Embryonic facial prominence (tissue), 1 donor: ENCODE data around the gene SSH2.
A peak's percentile ranks its signal among the peaks of the same experiment; 100 is the strongest.

Experiments used
- DNase-seq: peaks from one replicate; pipeline ENCODE4 v3.0.0-alpha.2; 2016; ENCODE audit errors: extremely low spot score

The SSH2 gene

DNA sequence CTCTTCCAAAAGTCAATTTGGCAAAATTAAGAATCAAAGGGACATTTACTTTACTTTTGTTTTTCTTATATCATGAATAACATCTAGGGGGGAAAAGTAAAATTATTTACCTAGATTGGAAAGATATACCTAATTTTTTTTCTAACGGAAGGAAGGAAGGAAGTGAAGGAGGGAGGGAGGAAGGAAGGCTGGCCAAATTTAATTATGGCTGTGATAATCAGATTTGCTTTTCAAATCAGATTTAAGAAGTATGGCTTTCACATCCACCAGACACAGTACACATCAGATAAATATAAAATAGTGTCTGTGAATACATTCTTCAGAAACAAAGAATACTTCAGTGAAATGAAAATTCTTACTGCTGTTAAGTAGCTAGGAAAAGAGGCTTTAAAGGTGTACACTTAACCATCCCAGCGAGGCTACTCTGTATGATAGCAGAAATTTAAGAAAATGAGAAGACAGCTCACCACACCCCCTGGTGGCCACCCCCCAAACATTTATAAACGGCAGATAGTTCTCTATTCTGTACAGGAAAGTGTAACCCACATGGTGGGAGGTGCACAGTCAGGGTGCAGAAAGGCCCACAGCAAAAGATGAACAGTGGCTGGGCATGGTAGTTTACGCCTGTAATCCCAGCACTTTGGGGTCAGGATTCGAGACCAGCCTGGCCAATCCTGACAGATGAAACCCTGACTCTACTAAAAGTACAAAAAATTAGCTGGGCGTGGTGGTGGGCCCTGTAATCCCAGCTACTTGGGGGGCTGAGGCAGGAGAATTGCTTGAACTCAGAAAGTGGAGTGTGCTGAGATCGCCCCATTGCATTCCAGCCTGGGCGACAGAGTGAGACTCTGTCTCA, 150.8 kb downstream of the SSH2 start:
- DNase-seq = no peak

DNA sequence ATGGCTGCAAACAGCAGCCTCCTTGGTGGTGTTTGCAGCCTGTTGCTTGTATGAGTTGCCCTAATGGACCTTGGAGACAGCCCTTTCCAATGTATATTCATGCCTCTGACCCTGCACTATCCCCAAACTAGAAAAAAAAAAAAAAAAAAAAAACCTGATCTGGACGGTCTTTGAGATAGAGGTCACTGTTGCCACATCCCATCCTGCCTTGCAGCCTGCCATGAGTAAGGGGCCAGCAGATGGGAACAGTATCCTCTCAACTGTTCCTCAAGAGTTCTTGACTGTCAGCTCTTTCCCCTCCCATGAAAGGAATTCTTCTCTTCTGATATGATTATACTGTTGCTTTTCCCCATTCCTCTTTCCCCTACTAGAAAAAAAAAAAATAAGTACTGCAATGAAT, 152.4 kb downstream of the SSH2 start:
- DNase-seq = no peak

DNA sequence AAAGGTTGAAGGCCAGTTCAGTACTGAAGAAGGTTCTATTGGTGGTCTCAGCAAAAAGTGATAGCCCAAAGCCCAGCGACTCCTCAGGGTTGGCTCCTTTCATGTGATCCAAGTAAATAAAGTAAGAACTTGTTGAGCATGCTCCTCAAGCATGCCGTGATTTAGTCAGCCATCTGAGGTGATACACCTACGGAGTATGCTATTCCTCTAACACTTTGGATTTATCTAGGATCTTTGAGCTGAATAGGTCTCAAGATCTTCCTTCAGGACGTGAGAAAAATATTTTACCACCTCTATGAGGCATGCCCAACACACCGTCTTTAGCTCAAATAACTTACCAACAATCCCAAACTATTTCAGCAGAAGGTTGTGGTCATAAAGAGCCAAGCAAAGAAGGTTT, 154.0 kb downstream of the SSH2 start:
- no peak for DNase-seq

DNA sequence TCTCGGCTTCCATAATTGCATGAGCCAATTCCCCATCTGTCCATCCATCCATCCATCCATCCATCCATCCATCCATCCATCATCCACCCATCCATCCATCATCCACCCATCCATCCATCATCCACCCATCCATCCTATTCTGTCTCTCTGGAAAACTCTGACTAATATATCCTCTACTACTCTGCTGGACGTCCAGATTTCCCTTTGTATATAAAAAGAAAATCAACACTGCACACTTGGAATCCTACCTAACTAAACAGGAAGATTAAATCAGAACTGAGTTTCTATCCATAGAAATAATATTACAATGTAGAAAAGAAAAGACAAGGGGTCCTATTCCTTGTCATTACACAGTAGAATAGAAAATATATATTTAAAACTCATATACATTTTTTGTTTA, 157.0 kb downstream of the SSH2 start:
- DNase-seq = no peak

DNA sequence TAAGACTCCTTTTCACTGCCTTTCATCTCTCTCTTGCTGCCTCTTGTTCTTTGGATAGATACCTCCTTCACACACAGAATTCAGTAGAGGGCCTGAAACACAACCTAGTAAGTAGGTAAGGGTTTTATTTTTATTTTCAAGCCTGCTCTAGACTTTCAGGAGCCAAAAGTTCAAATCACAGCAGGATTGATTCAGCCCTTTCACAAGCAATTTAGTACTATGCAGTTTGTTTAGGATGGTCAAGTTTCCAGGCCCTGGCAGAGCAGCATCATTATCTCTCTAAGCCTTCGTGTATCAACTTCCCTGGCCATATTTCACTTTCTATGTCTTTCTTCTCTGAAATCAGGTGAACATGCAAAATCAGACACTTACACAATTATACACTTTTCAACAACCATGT, 158.5 kb downstream of the SSH2 start:
- no peak for DNase-seq

DNA sequence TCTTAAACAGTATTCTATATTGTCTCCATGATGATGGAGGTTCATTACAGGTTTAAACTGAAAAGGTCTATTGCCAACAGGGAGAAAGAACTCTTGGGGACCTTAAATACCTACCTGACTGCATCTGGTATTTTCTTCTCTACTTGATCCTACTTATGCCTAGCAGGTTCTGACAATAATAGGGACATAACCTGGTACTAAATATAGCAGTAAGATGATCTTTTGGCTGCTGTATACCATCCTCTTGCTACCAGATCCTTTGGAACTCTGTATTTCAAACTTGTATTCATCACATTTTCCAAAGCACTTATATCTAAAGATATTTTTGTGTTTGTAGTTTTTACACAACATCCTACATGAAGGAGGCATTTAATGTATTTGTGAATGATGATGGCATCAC, 160.8 kb downstream of the SSH2 start:
- no peak for DNase-seq

DNA sequence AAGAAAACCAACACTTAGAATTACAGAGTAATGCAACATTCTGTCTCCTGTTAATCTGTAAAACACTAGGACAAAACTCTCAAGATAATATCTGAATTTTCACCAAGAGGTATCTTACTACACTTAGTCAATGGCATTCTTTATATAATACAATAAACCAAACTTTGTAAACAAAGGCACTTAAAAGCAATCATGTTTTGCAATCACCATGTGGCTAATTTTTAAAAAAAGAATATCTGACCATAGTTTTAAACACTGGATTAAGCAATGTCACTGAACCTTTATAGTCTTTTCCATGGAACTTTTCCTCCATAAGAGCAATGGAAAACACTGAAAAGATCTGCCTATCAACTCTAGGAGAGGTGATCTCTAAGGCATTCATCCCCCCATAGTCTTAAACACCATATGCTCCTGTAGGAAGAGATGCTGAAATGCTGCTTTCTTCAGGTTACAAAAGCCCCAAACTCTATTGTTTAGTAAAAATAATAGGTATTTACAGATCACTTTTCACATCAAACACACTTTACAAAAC, 163.2 kb downstream of the SSH2 start:
- DNase-seq = no peak

DNA sequence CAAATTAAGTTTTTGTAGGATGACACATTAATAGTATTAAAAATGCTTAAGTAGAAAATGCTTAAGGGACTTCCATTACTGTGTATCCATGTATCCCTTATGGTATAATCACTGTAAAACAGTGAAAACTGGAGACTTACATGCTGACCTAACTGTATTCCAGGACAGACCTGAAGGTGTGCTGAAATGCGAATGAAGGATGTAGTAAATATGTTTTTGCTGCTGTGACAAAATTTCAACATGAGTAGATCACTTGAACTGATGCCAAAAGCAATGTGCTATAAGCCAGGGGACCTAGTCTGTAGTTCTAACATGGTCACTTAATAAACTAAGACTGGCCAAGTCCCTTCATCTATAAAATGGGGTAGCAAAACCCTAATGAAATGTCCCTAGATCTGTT, 165.3 kb downstream of the SSH2 start:
- DNase-seq = no peak

DNA sequence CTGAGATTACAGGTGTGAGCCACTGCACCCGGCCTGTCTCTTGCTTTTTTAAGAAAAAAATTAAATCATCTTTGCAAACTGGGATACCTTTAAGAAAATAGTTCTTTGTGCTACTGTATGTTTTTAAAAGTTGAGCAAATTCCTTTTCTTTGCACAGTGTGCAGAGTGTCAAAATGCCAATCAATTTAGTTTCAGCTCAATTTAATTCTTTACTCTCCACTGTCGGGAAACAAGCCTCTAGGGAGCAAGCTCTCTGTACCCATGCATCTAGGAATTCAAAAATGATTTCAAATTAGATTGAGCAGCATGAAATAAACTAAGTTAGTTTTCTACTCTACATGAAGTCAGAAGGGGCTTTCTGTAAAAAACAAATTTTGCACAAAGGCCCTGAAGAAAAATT, 165.8 kb downstream of the SSH2 start:
- DNase-seq = no peak

DNA sequence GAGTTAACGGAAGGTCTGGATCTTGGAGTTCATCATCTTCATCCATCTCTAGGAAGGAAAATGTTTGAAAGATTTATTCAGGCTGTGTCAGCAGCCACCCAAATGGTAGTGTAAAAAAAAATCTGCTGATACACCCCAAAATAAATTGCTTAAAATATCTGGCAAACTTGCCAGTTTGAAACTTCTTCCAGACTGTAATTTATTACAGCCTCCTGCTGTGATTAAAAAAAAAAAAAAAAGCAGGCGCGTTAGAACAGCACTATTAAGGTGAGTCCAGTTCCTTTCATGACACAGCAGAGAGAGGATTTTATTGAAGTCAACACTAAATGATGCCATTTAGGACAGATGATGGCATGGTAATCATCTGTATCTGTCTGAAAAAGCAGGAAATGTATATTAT, 166.8 kb downstream of the SSH2 start:
- no peak for DNase-seq

DNA sequence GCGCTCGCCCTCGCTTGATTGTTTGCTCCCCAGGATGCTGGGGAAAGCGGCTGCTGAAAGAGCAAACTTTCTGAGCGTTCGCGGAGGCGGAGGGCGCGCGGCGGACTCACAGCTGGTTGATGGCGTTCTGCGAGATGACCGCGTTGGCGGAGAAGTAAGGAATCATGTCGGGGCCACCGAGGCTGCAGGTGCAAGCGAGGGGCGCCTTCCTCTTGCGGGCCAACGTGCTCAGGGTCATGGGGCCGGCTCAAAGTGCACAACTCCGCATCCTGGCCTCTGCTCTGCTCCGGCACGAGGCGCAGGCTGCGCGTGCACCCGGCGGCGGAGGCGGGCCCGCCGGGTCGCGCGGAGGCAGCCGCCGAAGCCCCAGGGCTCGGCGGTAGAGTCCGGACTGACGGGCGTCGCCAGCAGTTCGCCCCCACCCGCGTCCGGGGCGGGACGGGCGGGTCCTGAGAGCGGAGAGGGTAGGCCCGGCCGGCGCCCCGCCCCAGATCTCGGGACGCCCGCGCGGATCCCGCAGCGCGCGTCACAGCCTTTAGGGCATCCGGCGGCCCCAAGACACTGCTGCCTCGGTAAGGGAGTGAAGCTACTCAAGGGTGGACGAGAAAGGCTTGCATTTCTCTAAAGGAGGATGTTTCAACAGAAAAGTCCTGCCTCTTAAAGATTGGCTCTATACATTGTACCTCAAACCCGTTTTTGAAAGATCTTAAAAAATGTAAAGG, 168.8 kb downstream of the SSH2 start:
- DNase-seq = peak; percentile 49

DNA sequence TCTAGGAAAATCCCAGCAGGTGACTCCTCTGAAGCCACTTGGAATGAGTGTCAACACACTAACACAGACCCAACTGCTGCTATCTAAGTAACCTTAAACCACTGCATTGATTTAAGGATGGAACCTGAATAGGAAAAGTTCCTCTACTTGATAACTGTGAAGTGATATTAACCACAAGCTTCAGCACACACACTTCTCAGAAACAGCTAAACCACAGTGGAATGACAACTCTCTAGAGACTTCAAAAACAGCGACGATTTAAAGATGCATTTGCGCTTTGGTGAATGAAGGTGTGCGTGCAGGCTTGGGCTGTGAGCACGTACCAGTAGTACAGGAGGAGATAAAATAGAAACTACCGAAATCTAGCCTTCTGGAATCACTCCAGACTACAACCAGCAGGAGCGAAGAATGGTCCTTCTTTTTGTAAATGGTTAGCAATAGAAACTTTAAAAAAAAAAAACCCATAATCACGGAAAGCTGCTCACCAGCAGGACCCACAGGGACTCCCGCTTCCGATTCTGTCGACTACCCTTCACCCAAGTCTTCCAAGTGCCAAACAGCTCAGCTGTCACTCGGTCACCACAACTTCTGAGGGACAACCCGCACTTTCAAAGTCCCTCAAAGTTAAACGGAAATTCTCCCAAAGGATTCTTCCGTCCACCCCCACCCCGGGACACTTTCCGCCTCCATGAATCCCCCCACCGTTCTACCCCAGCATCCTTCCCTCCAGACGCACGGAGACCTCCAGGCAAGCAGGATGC, 169.6 kb downstream of the SSH2 start:
- DNase-seq = no peak

DNA sequence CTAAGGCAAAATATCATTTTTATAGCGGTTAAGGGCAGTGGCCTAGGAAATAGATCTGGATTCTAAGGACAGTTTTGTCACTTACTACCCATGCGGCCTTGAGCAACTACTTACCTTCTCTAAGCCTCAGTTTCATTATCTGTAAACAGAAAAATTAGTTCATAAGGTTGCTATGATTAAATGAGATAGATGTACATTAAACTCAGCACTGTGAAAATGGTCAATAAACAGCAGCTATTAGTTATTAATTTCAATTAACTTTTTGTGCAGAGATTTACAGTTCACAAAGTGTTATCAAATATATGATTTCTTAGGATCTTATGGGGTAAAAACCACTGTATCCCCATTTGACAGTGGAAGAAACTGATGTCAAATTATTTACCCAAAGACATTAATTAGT, 171.8 kb downstream of the SSH2 start:
- no peak for DNase-seq

DNA sequence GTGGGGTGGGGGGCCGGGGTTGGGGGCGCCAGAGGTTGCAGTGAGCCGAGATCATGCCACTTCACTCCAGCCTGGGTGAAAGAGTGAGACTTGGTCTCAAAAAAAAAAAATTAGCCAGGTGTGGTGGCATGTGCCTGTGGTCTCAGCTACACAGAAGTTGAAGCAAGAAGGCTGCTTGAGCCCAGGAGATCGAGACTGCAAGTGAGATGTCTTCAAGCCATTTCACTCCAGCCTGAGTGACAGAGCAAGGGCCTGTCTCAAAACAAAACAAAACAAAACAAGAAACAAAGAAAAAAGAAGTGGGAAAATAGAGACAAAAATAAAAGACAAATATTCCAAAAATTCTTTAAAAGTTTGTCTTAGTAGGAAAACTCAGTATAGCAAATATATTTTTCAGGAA, 172.2 kb downstream of the SSH2 start:
- no peak for DNase-seq

DNA sequence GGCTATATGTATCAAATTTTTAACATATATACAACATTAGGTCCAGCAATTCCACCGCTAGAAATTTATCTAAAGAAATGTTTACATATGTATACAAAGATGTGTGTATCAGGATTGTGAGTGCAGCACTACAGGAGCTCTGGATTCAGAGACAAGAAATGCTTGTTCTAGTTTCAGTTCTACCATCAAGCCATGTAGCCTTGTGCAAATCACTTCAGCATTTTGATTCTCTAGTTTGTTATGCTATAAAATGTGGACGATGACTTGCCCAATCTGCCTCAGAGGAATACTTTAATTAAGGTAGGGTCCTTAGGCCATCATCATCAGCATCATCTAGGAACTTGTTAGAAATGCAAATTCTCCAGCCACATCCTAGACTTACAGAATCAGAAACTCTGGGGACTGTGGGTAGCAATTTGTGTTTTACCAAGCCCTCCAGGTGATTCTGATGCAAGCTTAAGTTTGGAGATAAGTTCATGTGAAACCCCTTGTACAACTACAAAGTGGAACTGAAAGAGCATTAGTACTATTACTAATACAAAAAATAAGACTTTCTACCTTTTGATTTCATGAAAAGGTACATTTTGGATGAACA, 176.1 kb downstream of the SSH2 start:
- no peak for DNase-seq

DNA sequence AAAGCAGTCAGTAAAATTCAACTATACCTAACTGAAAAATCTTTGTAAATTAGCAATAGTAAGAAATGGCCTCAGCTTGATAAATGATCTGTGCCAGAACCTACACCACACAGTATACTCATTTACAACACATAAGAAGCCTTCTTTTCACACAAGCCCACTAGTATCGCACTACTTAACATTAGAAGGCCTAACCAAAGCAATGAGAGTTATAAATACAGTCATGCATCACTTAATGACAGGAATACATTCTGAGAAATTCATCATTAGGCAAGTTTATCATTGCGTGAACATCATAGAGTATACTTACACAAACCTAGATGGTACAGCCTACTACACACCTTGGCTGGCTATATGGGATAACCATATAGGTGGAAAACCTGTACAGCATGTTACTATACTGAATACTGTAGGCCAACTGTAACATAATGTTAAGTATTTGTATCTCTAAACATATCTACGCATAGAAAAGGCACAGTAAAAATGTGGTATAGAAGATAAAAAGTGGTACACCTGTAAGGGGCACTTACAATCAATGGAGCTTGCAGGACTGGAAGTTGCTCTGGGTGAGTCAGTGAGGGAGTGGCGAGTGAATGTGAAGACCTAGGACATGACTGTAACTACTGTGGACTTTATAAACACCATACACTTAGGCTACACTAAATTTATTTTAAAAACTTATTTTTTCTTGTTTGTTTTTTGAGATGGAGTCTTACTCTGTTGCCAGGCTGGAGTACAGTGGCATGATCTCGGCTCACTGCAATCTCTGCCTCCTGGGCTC, 180.8 kb downstream of the SSH2 start:
- DNase-seq = no peak

DNA sequence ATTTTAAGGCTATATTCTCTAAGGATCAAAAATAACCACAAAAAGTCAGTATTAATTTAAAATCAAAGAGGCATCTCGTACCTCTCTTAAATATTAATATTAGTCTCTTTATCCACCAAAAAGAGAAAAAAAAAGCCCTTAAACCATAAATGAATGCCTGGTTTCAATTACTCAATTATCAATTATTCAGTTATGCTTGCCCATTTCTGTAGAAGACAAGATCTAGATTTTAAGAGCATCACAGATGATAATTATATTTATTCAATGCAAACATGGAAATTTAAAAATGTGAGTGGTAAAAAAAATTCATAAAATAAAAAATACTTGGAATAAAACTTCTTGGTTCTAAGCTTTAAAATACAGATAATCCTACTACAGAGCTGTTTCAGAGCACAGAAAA, 181.6 kb downstream of the SSH2 start:
- DNase-seq = no peak

DNA sequence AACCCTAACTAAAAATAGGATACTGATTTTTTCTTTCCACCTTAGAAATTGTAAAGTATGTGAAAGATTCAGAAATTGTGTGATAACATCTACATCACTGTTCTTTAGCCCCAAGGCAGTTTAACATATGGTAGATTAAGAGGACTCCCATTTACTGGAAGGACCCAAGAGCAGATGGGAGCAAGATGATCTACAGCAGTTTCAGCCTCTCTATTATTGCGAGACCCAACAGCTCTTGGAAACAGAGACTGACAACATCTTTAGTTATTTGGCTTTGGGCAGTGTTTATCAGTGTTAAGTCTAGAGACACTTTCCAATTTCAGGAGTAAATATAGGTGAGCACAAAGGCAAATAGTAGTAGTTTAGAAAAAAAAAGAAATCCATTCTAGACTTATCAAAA, 182.4 kb downstream of the SSH2 start:
- no peak for DNase-seq

DNA sequence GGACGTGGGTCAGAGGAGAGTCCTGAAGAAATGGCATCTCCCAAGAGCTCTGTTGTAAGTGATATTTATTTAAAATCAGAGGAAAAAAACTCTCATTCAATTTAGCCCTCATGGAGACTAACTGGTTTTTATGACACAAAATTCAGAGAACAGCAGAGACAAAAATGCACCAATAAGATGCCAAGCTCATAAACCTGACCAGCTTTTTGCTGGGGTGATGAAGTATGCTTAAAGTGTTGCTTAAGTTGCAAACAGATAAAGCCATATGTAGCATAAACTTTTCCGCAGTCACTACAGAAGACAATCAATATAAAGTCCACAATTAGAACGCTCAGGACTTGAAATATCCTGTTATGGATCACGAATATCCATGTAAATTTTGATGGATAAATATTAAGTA, 183.4 kb downstream of the SSH2 start:
- no peak for DNase-seq

DNA sequence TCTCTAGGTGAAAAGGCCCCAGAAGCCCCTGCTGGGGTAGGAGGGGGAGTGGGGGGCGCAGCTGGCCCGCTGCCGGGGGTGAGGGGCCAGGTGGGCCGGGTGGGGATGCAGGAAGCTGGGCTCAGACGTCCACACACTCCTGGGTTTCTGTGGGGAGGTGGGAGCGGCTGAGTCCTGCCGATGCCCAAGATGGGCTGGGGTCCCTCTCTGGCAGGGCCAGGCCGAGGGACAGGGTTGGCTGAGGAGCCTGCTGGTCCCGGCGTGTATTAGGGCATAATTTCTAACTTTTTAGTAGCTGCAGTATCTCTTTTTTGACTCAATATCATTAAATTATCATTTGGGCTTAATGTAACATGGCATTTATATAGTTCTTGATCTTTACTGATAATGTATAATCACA, 185.9 kb downstream of the SSH2 start:
- no peak for DNase-seq

DNA sequence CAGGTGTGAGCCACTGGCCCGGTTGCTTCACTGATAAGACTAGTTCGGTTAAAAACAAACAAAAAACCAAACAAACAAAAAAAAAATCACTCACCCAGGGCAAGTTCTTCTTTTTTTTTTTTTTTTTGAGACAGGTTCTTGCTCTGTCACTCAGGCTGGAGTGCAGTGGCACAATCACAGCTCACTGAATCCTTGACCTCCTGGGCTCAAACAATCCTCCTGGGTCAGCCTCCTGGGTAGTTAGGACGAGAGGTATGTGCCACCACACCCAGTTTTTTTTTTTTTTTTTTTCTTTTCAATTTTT, 187.9 kb downstream of the SSH2 start:
- no peak for DNase-seq
